Neural progenitor cell (in vitro differentiated cells): Measurements from ENCODE around the gene CEACAM16.

ENCODE experiments used
- EZH2 ChIP-seq: fragments of 200-600 bp; sonication (generic); IDR thresholded peaks from 2 replicates; pipeline ENCODE4 v1.6.1; 2017; ENCODE audit warnings: antibody characterized with exemption, mild to moderate bottlenecking, moderate library complexity
- TF ChIP-seq, protein P1 (sequence below): fragments of 200-600 bp; sonication (generic); IDR thresholded peaks from 2 replicates; pipeline ENCODE4 v1.5.1; 2017; ENCODE audit warnings: antibody characterized with exemption, mild to moderate bottlenecking

DNA sequence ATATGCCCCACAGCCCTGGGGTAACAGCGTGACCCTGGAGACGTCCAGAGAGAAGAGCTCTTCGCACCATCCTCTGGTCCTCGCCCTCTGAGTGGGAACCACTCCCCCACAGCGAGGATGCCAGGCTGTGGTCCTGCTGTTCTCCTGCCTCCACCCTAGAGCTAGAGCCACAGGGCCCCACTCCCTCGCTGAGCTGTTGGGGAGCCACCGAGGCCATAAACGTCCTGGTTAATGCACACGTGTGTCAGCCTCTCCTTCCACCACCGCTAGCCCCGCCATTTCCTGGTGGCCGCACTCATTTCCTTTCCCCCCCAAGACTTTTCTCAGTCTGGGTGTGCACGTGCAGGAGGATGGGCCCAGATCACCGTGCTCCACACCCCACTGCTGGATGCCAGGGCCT lies 11.5 kb downstream of the CEACAM16 start:
- TF ChIP-seq, protein P1, sequence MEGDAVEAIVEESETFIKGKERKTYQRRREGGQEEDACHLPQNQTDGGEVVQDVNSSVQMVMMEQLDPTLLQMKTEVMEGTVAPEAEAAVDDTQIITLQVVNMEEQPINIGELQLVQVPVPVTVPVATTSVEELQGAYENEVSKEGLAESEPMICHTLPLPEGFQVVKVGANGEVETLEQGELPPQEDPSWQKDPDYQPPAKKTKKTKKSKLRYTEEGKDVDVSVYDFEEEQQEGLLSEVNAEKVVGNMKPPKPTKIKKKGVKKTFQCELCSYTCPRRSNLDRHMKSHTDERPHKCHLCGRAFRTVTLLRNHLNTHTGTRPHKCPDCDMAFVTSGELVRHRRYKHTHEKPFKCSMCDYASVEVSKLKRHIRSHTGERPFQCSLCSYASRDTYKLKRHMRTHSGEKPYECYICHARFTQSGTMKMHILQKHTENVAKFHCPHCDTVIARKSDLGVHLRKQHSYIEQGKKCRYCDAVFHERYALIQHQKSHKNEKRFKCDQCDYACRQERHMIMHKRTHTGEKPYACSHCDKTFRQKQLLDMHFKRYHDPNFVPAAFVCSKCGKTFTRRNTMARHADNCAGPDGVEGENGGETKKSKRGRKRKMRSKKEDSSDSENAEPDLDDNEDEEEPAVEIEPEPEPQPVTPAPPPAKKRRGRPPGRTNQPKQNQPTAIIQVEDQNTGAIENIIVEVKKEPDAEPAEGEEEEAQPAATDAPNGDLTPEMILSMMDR, result no peak
- TF ChIP-seq EZH2, result no peak
